OCI-LY1 (cell line): ENCODE measurements around the gene PTPN5.

Experiments used
- CTCF ChIP-seq: fragments of 200-600 bp; sonication (generic), shearing (Covaris generic); IDR thresholded peaks from 2 replicates; pipeline ENCODE4 v1.5.1; 2017; ENCODE audit warnings: mild to moderate bottlenecking, antibody characterized with exemption, low read length, moderate library complexity, mixed read lengths
- EZH2 ChIP-seq: fragments of 200-600 bp; sonication (generic), shearing (Covaris generic); IDR thresholded peaks from 2 replicates; pipeline ENCODE4 v1.8.0; 2017; ENCODE audit warnings: borderline replicate concordance, mixed run types, mild to moderate bottlenecking, antibody characterized with exemption, low read length, moderate library complexity, mixed read lengths

- no peak for TF ChIP-seq CTCF
- TF ChIP-seq EZH2, result no peak
Measured at GRCh38 chr11:18792827-18793226, 1.2 kb upstream of the PTPN5 start.
